Common myeloid progenitor, CD34-positive (primary cell): Measurements from ENCODE around the gene RPL13.
A peak's percentile ranks its signal among the peaks of the same experiment; 100 is the strongest.

Experiments
- CTCF ChIA-PET: fragments of 350-600 bp; sonication (Branson Sonifier 250); formaldehyde crosslinking; loops from one replicate; lab custom pipeline; 2021; ENCODE audit warnings: antibody characterized with exemption; lab: Charles Lee
- POLR2A ChIA-PET: fragments of 350-600 bp; sonication (Branson Sonifier 250); formaldehyde crosslinking; loops from one replicate; lab custom pipeline; 2021; ENCODE audit warnings: antibody characterized with exemption; lab: Charles Lee
- DNase-seq, 3 donors: peaks; one replicate each; pipeline versions ENCODE4 v3.0.0 to v3.0.0-alpha.2; 2013
- H3K27ac ChIP-seq, 2 experiments: 1 replicate in 1 of 2; 2 replicates in 1 of 2; pipeline ENCODE4 v1.7.0; 2013; ENCODE audit warnings: inconsistent platforms in 2 of 2, low read length in 2 of 2, mild to moderate bottlenecking in 2 of 2, low read depth in 1 of 2, moderate library complexity in 1 of 2; ENCODE audit not compliant: severe bottlenecking in 2 of 2, insufficient read depth in 1 of 2, poor library complexity in 1 of 2
- H3K27me3 ChIP-seq, 5 experiments: replicated peaks in 2 of 5; 1 replicate in 3 of 5; 2 replicates in 2 of 5; pipeline versions ENCODE4 v1.6.1 to v1.7.0; 2013; ENCODE audit warnings: low read length in 4 of 5, mild to moderate bottlenecking in 2 of 5, moderate library complexity in 2 of 5, inconsistent platforms in 1 of 5; ENCODE audit not compliant: insufficient read depth in 5 of 5, control insufficient read depth in 4 of 5
- H3K36me3 ChIP-seq, 4 experiments: 1 replicate in 2 of 4; 2 replicates in 2 of 4; pipeline versions ENCODE4 v1.6.1 to v1.7.0; 2013; ENCODE audit warnings: low read length in 3 of 4, control low read depth in 1 of 4, mild to moderate bottlenecking in 1 of 4; ENCODE audit not compliant: control insufficient read depth in 4 of 4, insufficient read depth in 4 of 4
- H3K4me1 ChIP-seq, 4 experiments: 1 replicate in 3 of 4; 2 replicates in 1 of 4; pipeline versions ENCODE4 v1.6.1 to v1.7.1; 2013; ENCODE audit warnings: low read length in 3 of 4, mild to moderate bottlenecking in 3 of 4, control low read depth in 1 of 4, inconsistent platforms in 1 of 4, moderate library complexity in 1 of 4; ENCODE audit not compliant: control insufficient read depth in 4 of 4, insufficient read depth in 4 of 4; ENCODE audit errors: control extremely low read depth in 1 of 4
- H3K4me3 ChIP-seq, 7 experiments: 1 replicate in 4 of 7; 2 replicates in 3 of 7; pipeline versions ENCODE4 v1.5.1 to v1.7.0; 2013; ENCODE audit warnings: mild to moderate bottlenecking in 7 of 7, low read length in 6 of 7, moderate library complexity in 6 of 7, inconsistent platforms in 2 of 7, low read depth in 2 of 7, control low read depth in 1 of 7; ENCODE audit not compliant: insufficient read depth in 4 of 7, control insufficient read depth in 1 of 7; ENCODE audit errors: extremely low read depth in 1 of 7
- H3K9me3 ChIP-seq, 5 experiments: 1 replicate in 4 of 5; 2 replicates in 1 of 5; pipeline versions ENCODE4 v1.6.1 to v1.7.1; 2013; ENCODE audit warnings: low read length in 4 of 5, mild to moderate bottlenecking in 2 of 5, inconsistent platforms in 1 of 5, low read depth in 1 of 5, moderate library complexity in 1 of 5; ENCODE audit not compliant: control insufficient read depth in 4 of 5, insufficient read depth in 2 of 5; ENCODE audit errors: control extremely low read depth in 1 of 5
- WGBS: methylation state at CpG from one replicate; pipeline ENCODE4 v1.1.5; 2013; ENCODE audit not compliant: insufficient coverage; 5-methylcytosine and 5-hydroxymethylcytosine counted together

The RPL13 gene

GRCh38 chr16:89554343-89554742, 6.1 kb upstream of the RPL13 start:
- 97% methylated on average over 10 of the region's 12 CpGs for WGBS
- Histone ChIP-seq H3K4me1 (peaks cover 0 to 22% (median 14%) of the 10 kb centered on the region in 4 experiments), H3K27ac (no peak overlapping the region), H3K9me3 (no peaks in the 10 kb centered on the region), H3K4me3 (no peak overlapping the region), H3K36me3 (peaks cover 4 to 66% (median 44%) of the 10 kb centered on the region in 4 experiments), H3K27me3 (no peaks in the 10 kb centered on the region)
- POLR2A ChIA-PET: no interaction called here
- CTCF ChIA-PET: interaction anchor here (1.2 to 2.6 kb wide), 2 partner anchors 36 to 46 kb away, joined by 3 to 6 read pairs; partner anchors contain the start of gene SPG7
- no peak for DNase-seq

GRCh38 chr16:89555265-89555664, 5.2 kb upstream of the RPL13 start:
- Histone ChIP-seq H3K4me3 (no peak overlapping the region), H3K27ac (no peak overlapping the region), H3K36me3 (peaks cover 4 to 58% (median 40%) of the 10 kb centered on the region in 4 experiments), H3K27me3 (no peaks in the 10 kb centered on the region), H3K9me3 (no peaks in the 10 kb centered on the region), H3K4me1 (peaks cover 0 to 27% (median 17%) of the 10 kb centered on the region in 4 experiments)
- ChIA-PET POLR2A (no interaction called here), CTCF (interaction anchor here (1.2 to 3.2 kb wide), 5 partner anchors 8 to 220 kb away, joined by 3 to 12 read pairs (median 6); partner anchors contain the start of gene SPG7)
- WGBS: 99% methylated on average over 12 of the region's 16 CpGs
- DNase-seq: no peak

GRCh38 chr16:89555780-89556179, 4.7 kb upstream of the RPL13 start:
- no peak for DNase-seq
- Histone ChIP-seq H3K9me3 (no peaks in the 10 kb centered on the region), H3K27ac (no peak overlapping the region), H3K36me3 (peaks cover 4 to 53% (median 36%) of the 10 kb centered on the region in 4 experiments), H3K27me3 (no peaks in the 10 kb centered on the region), H3K4me3 (no peak overlapping the region), H3K4me1 (peaks cover 0 to 27% (median 17%) of the 10 kb centered on the region in 4 experiments)
- 99% methylated on average over 12 of the region's 13 CpGs for WGBS
- POLR2A ChIA-PET: no interaction called here
- CTCF ChIA-PET: interaction anchor here (0.7 to 3.2 kb wide), 5 partner anchors 8 to 220 kb away, joined by 3 to 12 read pairs (median 6); partner anchors contain the start of gene SPG7

DNA sequence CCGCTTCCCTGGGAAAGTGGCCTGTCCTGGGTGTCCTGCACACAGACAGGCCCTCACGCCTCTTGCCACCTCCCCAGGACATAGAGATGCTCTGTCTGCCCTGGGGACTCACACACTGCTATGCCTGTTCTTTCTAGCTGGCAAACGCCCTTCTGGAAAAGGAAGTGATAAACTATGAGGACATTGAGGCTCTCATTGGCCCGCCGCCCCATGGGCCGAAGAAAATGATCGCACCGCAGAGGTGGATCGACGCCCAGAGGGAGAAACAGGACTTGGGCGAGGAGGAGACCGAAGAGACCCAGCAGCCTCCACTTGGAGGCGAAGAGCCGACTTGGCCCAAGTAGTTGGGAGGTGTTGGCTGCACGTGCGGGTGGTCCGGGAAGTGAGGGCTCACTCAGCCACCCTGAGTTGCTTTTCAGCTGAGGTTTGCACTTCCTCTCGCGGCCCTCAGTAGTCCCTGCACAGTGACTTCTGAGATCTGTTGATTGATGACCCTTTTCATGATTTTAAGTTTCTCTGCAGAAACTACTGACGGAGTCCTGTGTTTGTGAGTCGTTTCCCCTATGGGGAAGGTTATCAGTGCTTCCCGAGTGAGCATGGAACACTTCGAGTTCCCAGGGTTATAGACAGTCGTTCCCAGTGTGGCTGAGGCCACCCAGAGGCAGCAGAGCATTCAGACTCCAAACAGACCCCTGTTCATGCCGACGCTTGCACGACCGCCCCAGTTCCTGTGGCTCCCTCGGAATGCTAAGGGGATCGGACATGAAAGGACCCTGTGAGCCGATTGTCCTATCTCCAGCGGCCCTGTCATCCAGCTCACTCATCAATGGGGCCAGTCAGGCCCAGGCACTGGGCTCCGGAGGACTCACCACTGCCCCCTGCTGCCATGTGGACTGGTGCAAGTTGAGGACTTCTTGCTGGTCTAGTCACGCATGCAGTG, 3.5 kb upstream of the RPL13 start:
- Histone ChIP-seq H3K9me3 (no peaks in the 10 kb centered on the region), H3K27me3 (no peaks in the 10 kb centered on the region), H3K4me3 (no peak overlapping the region), H3K27ac (peak overlapping the region in 1 of 2 experiments; percentile 9), H3K4me1 (peaks cover 0 to 33% (median 26%) of the 10 kb centered on the region in 4 experiments), H3K36me3 (peaks cover 4 to 50% (median 34%) of the 10 kb centered on the region in 4 experiments)
- POLR2A ChIA-PET: interaction anchor here (1.0 kb wide), 1 partner anchor 17 kb away, joined by 3 read pairs; no protein-coding TSS in a partner anchor
- CTCF ChIA-PET: interaction anchor here (0.6 to 3.2 kb wide), 19 partner anchors 8 to 259 kb away, joined by 3 to 12 read pairs (median 5); partner anchors contain the start of gene SPG7
- 59% methylated on average over 34 of the region's 34 CpGs for WGBS
- peak; percentile 76 to 87 (median 82) for DNase-seq

- no peak for DNase-seq
- no peaks in the 10 kb centered on the region for H3K9me3 ChIP-seq
- POLR2A ChIA-PET: interaction anchor here (1.0 kb wide), 1 partner anchor 18 kb away, joined by 3 read pairs; no protein-coding TSS in a partner anchor
- peaks cover 0 to 42% (median 33%) of the 10 kb centered on the region in 4 experiments for H3K4me1 ChIP-seq
- H3K4me3 ChIP-seq: no peak overlapping the region
- CTCF ChIA-PET: interaction anchor here (0.6 to 3.2 kb wide), 16 partner anchors 9 to 236 kb away, joined by 3 to 12 read pairs (median 4); no protein-coding TSS in a partner anchor
- H3K27ac ChIP-seq: no peak overlapping the region
- H3K27me3 ChIP-seq: no peaks in the 10 kb centered on the region
- WGBS: 96% methylated on average over 14 of the region's 19 CpGs
- H3K36me3 ChIP-seq: peaks cover 4 to 50% (median 35%) of the 10 kb centered on the region in 4 experiments
Observed at GRCh38 chr16:89557690-89558490, 2.6 kb upstream of the RPL13 start.

- CTCF ChIA-PET: no interaction called here
Observed at GRCh38 chr16:89561142-89561883, 831 bp downstream of the RPL13 start.

More at GRCh38 chr16:89561142-89561883, 831 bp downstream of the RPL13 start:
- peak overlapping the region; percentile 79 to 96 (median 89) for H3K4me3 ChIP-seq
- H3K9me3 ChIP-seq: no peaks in the 10 kb centered on the region
- no peaks in the 10 kb centered on the region for H3K27me3 ChIP-seq
- H3K4me1 ChIP-seq: peaks cover 0 to 69% (median 63%) of the 10 kb centered on the region in 4 experiments
- peak in 1 of 3 donors; percentile 20 for DNase-seq
- 8% methylated on average over 47 of the region's 58 CpGs for WGBS
- peak overlapping the region; percentile 84 to 94 for H3K27ac ChIP-seq
- H3K36me3 ChIP-seq: peaks cover 5 to 44% (median 35%) of the 10 kb centered on the region in 4 experiments
- POLR2A ChIA-PET: no interaction called here
